Measurements from ENCODE around the gene OR5AP2. TPM values are rescaled to one million over a fixed set of nuclear protein-coding genes. Genes with fewer than 3 reads are reported as not detected.
"Not testable (repeated sequence)": the region's sequence is repeated elsewhere in the genome, so short reads cannot be mapped to it uniquely, and the experiment has no call there.

The OR5AP2 gene
- polyA plus RNA-seq, 1 of the 3 experiments (the other 2 are of a cell fraction), result not detected

DNA sequence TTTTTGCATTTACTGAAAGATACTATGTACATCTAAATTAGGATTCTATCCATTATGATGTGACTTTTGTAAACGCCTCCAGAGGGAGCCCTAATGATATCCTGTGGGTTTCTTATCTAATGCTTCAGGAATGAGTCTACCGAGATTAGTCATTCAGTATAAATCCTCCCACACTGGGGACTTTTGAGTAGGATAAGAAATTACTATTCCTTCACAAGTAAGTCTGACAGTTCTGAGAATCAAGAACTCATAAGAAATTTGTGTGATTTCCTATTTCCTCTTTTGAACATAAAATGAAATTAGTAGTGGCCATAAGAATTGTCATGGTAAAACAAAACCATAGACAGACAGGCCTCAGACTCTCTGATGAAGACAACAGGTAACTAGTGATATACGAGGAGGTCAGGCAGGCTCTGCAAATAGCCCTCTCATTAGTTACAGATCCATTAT lies 17.6 kb downstream of the OR5AP2 start (continued):
- TF ChIP-seq FOSL2 (IDR thresholded peaks at IDR 0.05; ENCODE audit: borderline replicate concordance, low read depth) (peak; percentile 83), RCOR1 (IDR thresholded peaks at IDR 0.05; ENCODE audit: low read length) (no peak), NRF1 (IDR thresholded peaks at IDR 0.05; ENCODE audit: low read depth, low read length) (no peak)
- TF ChIP-seq, protein P1, sequence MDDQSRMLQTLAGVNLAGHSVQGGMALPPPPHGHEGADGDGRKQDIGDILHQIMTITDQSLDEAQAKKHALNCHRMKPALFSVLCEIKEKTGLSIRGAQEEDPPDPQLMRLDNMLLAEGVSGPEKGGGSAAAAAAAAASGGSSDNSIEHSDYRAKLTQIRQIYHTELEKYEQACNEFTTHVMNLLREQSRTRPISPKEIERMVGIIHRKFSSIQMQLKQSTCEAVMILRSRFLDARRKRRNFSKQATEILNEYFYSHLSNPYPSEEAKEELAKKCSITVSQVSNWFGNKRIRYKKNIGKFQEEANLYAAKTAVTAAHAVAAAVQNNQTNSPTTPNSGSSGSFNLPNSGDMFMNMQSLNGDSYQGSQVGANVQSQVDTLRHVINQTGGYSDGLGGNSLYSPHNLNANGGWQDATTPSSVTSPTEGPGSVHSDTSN (IDR thresholded peaks at IDR 0.05), result peak; percentile 20; the same call in 1 of the 2 replicates

DNA sequence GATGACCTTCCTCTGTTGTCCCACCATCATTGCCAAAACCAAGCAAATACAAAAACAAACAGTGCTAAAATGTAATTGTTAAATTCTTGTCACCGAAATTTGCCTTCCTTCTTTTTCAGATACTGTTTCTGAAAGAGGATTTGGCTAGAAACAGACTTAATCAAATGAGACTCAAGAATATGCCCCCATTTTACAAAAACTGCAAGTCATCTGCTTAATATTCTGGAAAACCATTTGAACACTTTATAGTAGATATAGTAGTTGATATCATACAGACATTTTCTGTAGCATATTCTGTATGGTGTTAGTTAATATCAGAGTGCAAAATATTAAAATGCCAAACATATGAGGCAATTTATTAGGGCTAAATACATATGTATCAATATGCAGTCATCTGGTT lies 31.1 kb downstream of the OR5AP2 start:
- no peaks in the 10 kb centered on the region for H3K4me1 ChIP-seq (ENCODE audit: control insufficient read depth in 1 of 2, insufficient read depth in 2 of 2, low read depth in 1 of 2, low read length in 1 of 2)
- no peaks in the 10 kb centered on the region for H3F3A ChIP-seq (replicated peaks; ENCODE audit: insufficient read depth)
- DNase-seq, result no peak
- ChIA-PET CTCF (interaction anchor here (0.9 kb wide), 1 partner anchor 13 kb away, joined by 4 read pairs; no protein-coding TSS in a partner anchor), POLR2A (no interaction called here)
- H3K79me2 ChIP-seq (ENCODE audit: insufficient read depth), result no peaks in the 10 kb centered on the region
- no peak for TF ChIP-seq SIN3A (IDR thresholded peaks at IDR 0.05; ENCODE audit: borderline replicate concordance, low read depth, low read length)
- TF ChIP-seq, protein P2, sequence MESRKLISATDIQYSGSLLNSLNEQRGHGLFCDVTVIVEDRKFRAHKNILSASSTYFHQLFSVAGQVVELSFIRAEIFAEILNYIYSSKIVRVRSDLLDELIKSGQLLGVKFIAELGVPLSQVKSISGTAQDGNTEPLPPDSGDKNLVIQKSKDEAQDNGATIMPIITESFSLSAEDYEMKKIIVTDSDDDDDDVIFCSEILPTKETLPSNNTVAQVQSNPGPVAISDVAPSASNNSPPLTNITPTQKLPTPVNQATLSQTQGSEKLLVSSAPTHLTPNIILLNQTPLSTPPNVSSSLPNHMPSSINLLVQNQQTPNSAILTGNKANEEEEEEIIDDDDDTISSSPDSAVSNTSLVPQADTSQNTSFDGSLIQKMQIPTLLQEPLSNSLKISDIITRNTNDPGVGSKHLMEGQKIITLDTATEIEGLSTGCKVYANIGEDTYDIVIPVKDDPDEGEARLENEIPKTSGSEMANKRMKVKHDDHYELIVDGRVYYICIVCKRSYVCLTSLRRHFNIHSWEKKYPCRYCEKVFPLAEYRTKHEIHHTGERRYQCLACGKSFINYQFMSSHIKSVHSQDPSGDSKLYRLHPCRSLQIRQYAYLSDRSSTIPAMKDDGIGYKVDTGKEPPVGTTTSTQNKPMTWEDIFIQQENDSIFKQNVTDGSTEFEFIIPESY (IDR thresholded peaks at IDR 0.05; ENCODE audit: borderline replicate concordance, low read depth), result no peak
- no peak for TF ChIP-seq GABPA (IDR thresholded peaks at IDR 0.05; ENCODE audit: low read depth)
- no peak for TF ChIP-seq FOXM1 (IDR thresholded peaks at IDR 0.05; ENCODE audit: low read depth)
- TF ChIP-seq SMC3 (IDR thresholded peaks at IDR 0.05; ENCODE audit: low read depth, low read length), result no peak
- no peak for TF ChIP-seq TAF1 (IDR thresholded peaks at IDR 0.05; ENCODE audit: borderline replicate concordance, low read depth, low read length)
- TF ChIP-seq EZH2phosphoT487 (IDR thresholded peaks at IDR 0.05; ENCODE audit: borderline replicate concordance, low read depth), result no peak
- TF ChIP-seq, protein P3, sequence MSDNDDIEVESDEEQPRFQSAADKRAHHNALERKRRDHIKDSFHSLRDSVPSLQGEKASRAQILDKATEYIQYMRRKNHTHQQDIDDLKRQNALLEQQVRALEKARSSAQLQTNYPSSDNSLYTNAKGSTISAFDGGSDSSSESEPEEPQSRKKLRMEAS (IDR thresholded peaks at IDR 0.05; ENCODE audit: low read depth), result no peak
- no peak for TF ChIP-seq TCF12 (IDR thresholded peaks at IDR 0.05)
- no peak for TF ChIP-seq RXRA (IDR thresholded peaks at IDR 0.05; ENCODE audit: borderline replicate concordance, low read depth)
- TF ChIP-seq CHD2 (IDR thresholded peaks at IDR 0.05; ENCODE audit: low read length, partially characterized antibody), result no peak
- TF ChIP-seq FOSL2 (IDR thresholded peaks at IDR 0.05; ENCODE audit: borderline replicate concordance, low read depth), result no peak
- TF ChIP-seq, protein P4, sequence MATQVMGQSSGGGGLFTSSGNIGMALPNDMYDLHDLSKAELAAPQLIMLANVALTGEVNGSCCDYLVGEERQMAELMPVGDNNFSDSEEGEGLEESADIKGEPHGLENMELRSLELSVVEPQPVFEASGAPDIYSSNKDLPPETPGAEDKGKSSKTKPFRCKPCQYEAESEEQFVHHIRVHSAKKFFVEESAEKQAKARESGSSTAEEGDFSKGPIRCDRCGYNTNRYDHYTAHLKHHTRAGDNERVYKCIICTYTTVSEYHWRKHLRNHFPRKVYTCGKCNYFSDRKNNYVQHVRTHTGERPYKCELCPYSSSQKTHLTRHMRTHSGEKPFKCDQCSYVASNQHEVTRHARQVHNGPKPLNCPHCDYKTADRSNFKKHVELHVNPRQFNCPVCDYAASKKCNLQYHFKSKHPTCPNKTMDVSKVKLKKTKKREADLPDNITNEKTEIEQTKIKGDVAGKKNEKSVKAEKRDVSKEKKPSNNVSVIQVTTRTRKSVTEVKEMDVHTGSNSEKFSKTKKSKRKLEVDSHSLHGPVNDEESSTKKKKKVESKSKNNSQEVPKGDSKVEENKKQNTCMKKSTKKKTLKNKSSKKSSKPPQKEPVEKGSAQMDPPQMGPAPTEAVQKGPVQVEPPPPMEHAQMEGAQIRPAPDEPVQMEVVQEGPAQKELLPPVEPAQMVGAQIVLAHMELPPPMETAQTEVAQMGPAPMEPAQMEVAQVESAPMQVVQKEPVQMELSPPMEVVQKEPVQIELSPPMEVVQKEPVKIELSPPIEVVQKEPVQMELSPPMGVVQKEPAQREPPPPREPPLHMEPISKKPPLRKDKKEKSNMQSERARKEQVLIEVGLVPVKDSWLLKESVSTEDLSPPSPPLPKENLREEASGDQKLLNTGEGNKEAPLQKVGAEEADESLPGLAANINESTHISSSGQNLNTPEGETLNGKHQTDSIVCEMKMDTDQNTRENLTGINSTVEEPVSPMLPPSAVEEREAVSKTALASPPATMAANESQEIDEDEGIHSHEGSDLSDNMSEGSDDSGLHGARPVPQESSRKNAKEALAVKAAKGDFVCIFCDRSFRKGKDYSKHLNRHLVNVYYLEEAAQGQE (IDR thresholded peaks at IDR 0.05; ENCODE audit: low read depth, low read length), result no peak
- H3K9me2 ChIP-seq, result no peaks in the 10 kb centered on the region
- no peak overlapping the region for H3K4me2 ChIP-seq
- H3K9me3 ChIP-seq, result no peaks in the 10 kb centered on the region
- no peaks in the 10 kb centered on the region for H3K36me3 ChIP-seq (replicated peaks in 1 of 2; ENCODE audit: control insufficient read depth in 1 of 2, insufficient read depth in 2 of 2, low read length in 1 of 2)
- 0% methylated on average over 1 of the region's 1 CpG for WGBS (ENCODE audit: low lambda C conversion rate)
- H3K9ac ChIP-seq, result no peak overlapping the region
- H3K4me3 ChIP-seq (ENCODE audit: low read depth in 2 of 2, low read length in 1 of 2), result no peak overlapping the region
- no peak overlapping the region for H2AFZ ChIP-seq (ENCODE audit: low read depth)
- H4K20me1 ChIP-seq (ENCODE audit: insufficient read depth), result no peaks in the 10 kb centered on the region
- H3K27me3 ChIP-seq (ENCODE audit: insufficient read depth), result no peaks in the 10 kb centered on the region; the same call in 1 of the 2 replicates
- no peak overlapping the region for H3K27ac ChIP-seq (ENCODE audit: low read depth in 2 of 2, low read length in 1 of 2)

DNA sequence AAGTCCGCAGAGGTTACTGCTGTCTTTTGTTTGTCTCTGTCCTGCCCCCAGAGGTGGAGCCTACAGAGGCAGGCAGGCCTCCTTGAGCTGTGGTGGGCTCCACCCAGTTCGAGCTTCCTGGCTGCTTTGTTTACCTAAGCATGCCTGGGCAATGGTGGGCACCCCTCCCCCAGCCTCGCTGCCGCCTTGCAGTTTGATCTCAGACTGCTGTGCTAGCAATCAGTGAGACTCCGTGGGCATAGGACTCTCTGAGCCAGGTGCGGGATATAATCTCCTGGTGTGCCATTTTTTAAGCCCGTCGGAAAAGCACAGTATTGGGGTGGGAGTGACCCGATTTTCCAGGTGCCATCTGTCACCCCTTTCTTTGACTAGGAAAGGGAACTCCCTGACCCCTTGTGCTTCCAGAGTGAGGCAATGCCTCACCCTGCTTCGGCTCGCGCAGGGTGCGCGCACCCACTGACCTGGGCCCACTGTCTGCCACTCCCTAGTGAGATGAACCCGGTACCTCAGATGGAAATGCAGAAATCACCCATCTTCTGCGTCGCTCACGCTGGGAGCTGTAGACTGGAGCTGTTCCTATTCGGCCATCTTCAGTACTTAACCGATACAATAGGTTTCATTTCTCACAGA lies 50.0 kb downstream of the OR5AP2 start:
- H3K9ac ChIP-seq; H3K4me2 ChIP-seq; H3K27me3 ChIP-seq (ENCODE audit: insufficient read depth); H3K4me1 ChIP-seq (ENCODE audit: control insufficient read depth in 1 of 2, insufficient read depth in 2 of 2, low read depth in 1 of 2, low read length in 1 of 2); H2AFZ ChIP-seq (ENCODE audit: low read depth); H3K4me3 ChIP-seq (ENCODE audit: low read depth in 2 of 2, low read length in 1 of 2); H3K36me3 ChIP-seq (replicated peaks in 1 of 2; ENCODE audit: control insufficient read depth in 1 of 2, insufficient read depth in 2 of 2, low read length in 1 of 2); H3K9me3 ChIP-seq; H4K20me1 ChIP-seq (ENCODE audit: insufficient read depth); H3F3A ChIP-seq (replicated peaks; ENCODE audit: insufficient read depth); DNase-seq; CTCF ChIA-PET; H3K9me2 ChIP-seq; H3K79me2 ChIP-seq (ENCODE audit: insufficient read depth); POLR2A ChIA-PET; H3K27ac ChIP-seq (ENCODE audit: low read depth in 2 of 2, low read length in 1 of 2): not testable (repeated sequence)
- 35% methylated on average over 12 of the region's 20 CpGs for WGBS (ENCODE audit: low lambda C conversion rate)

Data from SK-N-SH (cell line).